AG04450 (cell line): ENCODE measurements around the gene BBLN. TPM values are rescaled to one million over a fixed set of nuclear protein-coding genes. Genes with fewer than 3 reads are reported as not detected.

Experiments
- CTCF ChIA-PET: fragments of 300-600, 350-600 bp; formaldehyde crosslinking; extraction: SDS; loops from one replicate; lab custom pipeline; 2022; ENCODE audit warnings: antibody characterized with exemption, inconsistent platforms; lab: Charles Lee
- POLR2A ChIA-PET: fragments of 350-600 bp; formaldehyde crosslinking; extraction: SDS; loops from one replicate; lab custom pipeline; 2021; ENCODE audit warnings: antibody characterized with exemption, inconsistent platforms; lab: Yijun Ruan, JAX
- DNase-seq: peaks from one replicate; pipeline ENCODE4 v3.0.0-alpha.2; 2011; ENCODE audit warnings: low read depth, low spot score
- H3K27ac ChIP-seq: one replicate; pipeline ENCODE4 v1.5.1; 2012; ENCODE audit warnings: low read depth, low read length, control low read depth
- H3K27me3 ChIP-seq: one replicate; pipeline ENCODE4 v1.6.0; 2012; ENCODE audit warnings: low read length; ENCODE audit not compliant: control insufficient read depth, insufficient read depth
- H3K4me3 ChIP-seq: 2 replicates; pipeline ENCODE4 v1.5.1; 2011; ENCODE audit warnings: mild to moderate bottlenecking, low read depth, low read length, control low read depth
- H3K9me3 ChIP-seq: 2 replicates; pipeline ENCODE4 v1.5.1; 2012; ENCODE audit warnings: low read length; ENCODE audit not compliant: control insufficient read depth, insufficient read depth
- polyA plus RNA-seq: library from polyadenylated mRNA; depleted of rRNA; stranded (reverse); fragments of >200 nt; gene quantifications from 2 replicates; pipeline ENCODE4 v1.2.3, GENCODE V29; 2011
- TF ChIP-seq, protein P1 (sequence below): IDR thresholded peaks from 2 replicates; pipeline ENCODE4 v1.5.1; 2011; ENCODE audit warnings: low read depth, low read length, control low read depth, inconsistent platforms

BBLN gene
- polyA plus RNA-seq, 1 experiment, result 48.1 TPM

DNA sequence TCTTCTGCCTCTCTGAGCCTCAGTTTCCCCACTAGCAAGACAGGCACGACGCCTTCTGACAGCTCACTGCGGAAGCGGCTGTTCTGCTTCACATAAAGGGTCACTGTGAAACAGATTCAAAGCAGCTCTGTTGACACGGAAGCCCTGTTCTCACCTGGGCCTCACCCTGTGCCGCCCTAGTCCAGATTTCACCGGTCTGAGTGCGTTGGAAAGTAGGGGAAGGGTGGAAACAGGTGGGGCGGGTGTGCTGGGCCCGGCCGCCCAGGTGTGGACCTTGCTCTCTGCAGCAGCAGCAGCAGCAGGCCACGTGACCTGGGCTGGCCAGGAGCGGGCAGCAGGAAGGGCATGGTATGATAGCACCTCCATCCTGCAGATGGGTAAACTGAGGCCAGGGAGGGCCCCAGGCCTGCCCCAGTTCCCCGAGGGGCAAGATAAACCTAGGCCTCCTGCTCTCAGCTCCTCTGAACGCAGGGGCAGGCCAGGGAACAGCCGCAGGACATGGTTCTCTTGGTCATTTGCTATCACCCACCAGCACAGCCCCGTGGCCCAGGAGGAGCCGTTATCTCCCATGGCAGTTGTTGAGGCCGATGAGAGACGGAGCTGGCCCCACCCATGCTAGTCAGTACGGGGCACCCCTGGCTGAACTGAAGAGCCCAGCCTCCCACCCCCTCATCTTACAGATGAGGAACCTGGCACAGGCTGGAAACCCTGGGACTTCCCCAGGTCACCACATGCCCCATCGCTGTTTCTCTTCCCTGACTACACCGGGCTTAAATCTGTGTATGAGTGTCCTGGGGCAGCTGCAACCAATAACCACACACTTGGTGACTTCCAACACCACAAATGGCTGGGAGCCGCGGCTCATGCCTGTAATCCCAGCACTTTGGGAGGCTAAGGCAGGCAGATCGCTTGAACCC lies 44.6 kb upstream of the BBLN start:
- ChIA-PET POLR2A (interaction anchor here (0.7 to 1.2 kb wide), 3 partner anchors 13 to 313 kb away, joined by 3 to 4 read pairs (median 4); partner anchors contain the start of gene FPGS), CTCF (interaction anchor here (0.6 to 3.9 kb wide), 6 partner anchors 9 to 184 kb away, joined by 4 to 102 read pairs (median 4); no protein-coding TSS in a partner anchor)
- no peak overlapping the region for H3K4me3 ChIP-seq
- H3K27ac ChIP-seq, result no peak overlapping the region
- TF ChIP-seq, protein P1, sequence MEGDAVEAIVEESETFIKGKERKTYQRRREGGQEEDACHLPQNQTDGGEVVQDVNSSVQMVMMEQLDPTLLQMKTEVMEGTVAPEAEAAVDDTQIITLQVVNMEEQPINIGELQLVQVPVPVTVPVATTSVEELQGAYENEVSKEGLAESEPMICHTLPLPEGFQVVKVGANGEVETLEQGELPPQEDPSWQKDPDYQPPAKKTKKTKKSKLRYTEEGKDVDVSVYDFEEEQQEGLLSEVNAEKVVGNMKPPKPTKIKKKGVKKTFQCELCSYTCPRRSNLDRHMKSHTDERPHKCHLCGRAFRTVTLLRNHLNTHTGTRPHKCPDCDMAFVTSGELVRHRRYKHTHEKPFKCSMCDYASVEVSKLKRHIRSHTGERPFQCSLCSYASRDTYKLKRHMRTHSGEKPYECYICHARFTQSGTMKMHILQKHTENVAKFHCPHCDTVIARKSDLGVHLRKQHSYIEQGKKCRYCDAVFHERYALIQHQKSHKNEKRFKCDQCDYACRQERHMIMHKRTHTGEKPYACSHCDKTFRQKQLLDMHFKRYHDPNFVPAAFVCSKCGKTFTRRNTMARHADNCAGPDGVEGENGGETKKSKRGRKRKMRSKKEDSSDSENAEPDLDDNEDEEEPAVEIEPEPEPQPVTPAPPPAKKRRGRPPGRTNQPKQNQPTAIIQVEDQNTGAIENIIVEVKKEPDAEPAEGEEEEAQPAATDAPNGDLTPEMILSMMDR, result no peak
- no peaks in the 10 kb centered on the region for H3K27me3 ChIP-seq
- H3K9me3 ChIP-seq, result peaks cover 4% of the 10 kb centered on the region; the same call in 1 of the 2 replicates
- DNase-seq, result no peak

DNA sequence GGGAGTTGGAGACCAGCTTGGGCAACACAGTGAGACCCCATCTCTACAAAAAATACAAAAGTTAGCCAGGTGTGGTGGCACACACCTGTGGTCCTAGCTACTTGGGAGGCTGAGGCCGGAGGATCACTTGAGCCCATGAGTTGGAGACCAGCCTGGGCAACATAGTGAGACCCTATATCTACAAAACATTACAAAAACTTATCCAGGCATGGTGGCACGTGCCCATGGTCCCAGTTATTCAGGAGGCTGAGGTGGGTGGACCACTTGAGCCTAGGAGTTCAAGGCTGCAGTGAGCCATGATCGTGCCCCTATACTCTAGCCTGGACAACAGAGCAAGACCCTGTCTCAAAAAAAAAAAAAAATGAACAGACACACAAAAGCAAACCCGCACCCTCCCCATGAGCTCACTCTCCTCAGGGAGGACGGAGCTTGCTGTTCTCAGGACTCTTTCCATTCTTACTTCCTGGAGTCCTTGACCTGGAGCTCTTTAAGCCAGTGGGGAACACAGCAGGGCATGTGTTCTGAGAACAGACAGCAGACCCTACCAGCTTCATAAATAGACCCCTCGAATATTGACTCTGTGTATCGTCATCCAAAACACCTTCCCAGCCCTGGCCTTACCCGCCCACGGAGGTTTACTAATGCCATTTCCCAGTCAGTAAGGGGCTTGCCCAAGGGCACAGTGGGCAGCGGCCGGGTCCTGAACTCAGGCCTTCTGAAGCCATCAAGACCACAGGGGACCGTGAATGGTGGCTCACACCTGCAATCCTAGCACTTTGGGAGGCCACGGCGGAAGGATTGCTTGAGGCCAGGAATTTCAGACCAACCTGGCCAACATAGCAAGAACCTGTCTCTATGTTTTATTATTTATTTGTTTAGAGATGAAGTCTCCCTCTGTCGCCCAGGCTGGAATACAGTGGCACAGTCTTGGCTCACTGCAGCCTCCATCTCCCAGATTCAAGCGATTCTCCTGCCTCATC lies 43.7 kb upstream of the BBLN start:
- no peaks in the 10 kb centered on the region for H3K27me3 ChIP-seq
- peaks cover 4% of the 10 kb centered on the region; the same call in 1 of the 2 replicates for H3K9me3 ChIP-seq
- ChIA-PET POLR2A (interaction anchor here (0.9 to 1.1 kb wide), 2 partner anchors 17 to 25 kb away, joined by 3 read pairs; no protein-coding TSS in a partner anchor), CTCF (interaction anchor here (0.6 to 3.9 kb wide), 8 partner anchors 8 to 185 kb away, joined by 4 to 102 read pairs (median 23); partner anchors contain the start of gene PTGES2)
- H3K4me3 ChIP-seq, result no peak overlapping the region
- TF ChIP-seq, protein P1, result no peak
- no peak overlapping the region for H3K27ac ChIP-seq
- DNase-seq, result no peak

DNA sequence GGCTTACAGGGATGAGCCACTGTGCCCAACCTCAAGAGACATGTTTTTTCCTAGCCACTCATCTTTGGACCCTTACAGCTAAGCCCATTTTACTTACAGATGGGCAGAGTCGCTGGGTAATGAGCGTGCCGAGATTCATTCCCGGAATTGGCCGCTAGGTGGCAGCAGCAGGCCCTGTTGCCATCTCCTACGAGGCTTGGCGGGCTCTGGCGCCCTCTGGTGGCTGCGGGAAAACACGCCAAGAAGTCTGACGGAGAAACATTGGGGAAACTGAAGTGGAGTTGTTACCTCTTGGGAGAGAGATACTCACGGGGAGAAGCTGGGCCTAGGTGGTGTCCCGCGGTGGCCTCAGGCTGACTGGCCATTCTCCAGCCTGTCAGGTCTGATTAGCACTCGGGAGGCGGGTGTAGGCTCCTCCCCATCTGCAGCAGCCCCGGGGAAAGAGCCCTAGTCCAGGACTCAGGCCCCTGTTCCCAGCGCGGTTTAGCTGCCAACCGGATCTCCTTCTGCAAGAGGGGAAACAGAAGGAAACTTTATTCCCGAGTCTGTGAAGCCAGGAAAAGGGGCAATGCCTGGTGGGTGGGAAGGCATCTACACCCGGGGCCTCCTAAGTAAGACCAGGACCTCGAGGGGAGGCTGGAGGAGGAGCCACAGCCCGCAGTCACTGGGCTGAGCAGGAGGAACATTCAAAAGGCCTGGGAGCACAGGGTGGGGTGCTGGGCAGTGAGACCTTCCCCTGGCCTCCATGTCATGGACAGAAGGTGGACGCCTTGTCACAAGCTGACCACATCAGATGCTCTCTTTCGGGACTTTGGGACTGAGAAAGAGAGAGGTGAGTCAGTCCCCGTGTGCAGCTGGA lies 42.2 kb upstream of the BBLN start:
- Histone ChIP-seq H3K9me3 (peaks cover 4% of the 10 kb centered on the region; the same call in 1 of the 2 replicates), H3K27ac (no peak overlapping the region), H3K4me3 (no peak overlapping the region), H3K27me3 (no peaks in the 10 kb centered on the region)
- ChIA-PET POLR2A (interaction anchor here (1.1 to 1.2 kb wide), 2 partner anchors 10 to 140 kb away, joined by 3 read pairs; no protein-coding TSS in a partner anchor), CTCF (interaction anchor here (0.5 to 3.9 kb wide), 52 partner anchors 9 to 434 kb away, joined by 3 to 102 read pairs (median 5); partner anchors contain the start of genes BBLN, EEIG1, NAIF1 and PIP5KL1)
- TF ChIP-seq, protein P1, result peak; percentile 100
- DNase-seq, result peak; percentile 73

DNA sequence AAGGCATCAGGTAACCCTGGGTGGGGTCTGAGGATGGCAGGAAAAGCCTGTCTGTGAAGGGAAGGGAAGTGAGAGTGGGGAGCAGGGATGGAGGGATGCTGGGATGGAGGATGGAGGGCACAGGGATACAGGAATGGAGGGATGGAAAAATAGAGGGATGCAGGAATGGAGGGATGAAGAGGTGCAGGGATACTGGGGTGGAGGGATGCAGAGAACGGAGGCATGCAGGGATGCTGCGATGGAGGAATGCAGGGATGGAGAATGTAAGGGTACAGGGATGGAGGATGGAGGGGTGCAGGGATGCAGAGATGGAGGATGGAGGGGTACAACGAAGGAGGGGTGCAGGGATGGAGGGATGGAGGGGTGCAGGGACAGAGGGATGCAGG lies 41.6 kb upstream of the BBLN start:
- H3K27ac ChIP-seq, result no peak overlapping the region
- ChIA-PET POLR2A (interaction anchor here (1.1 to 1.2 kb wide), 2 partner anchors 10 to 141 kb away, joined by 3 read pairs; no protein-coding TSS in a partner anchor), CTCF (interaction anchor here (0.8 to 3.9 kb wide), 24 partner anchors 9 to 195 kb away, joined by 3 to 102 read pairs (median 7); partner anchors contain the start of genes PIP5KL1 and PTGES2)
- H3K9me3 ChIP-seq, result peaks cover 3% of the 10 kb centered on the region; the same call in 1 of the 2 replicates
- DNase-seq, result no peak
- H3K27me3 ChIP-seq, result no peaks in the 10 kb centered on the region
- no peak overlapping the region for H3K4me3 ChIP-seq
- TF ChIP-seq, protein P1, result no peak
